Mammary epithelial cell (primary cell): ENCODE measurements around the gene JAG2.

Experiments used
- EZH2 ChIP-seq: IDR thresholded peaks from 2 replicates; pipeline ENCODE4 v1.6.1; 2012; ENCODE audit warnings: low read length, inconsistent platforms, borderline replicate concordance
- TF ChIP-seq, protein P1 (sequence below), 2 donors: IDR thresholded peaks in 1 of 2; conservative IDR thresholded peaks in 1 of 2; 2 replicates each; pipeline ENCODE4 v1.5.1; 2011 to 2012; ENCODE audit warnings: inconsistent platforms in 2 of 2, low read length in 2 of 2, mild to moderate bottlenecking in 2 of 2, control low read depth in 1 of 2, low read depth in 1 of 2; ENCODE audit not compliant: insufficient read depth in 1 of 2; ENCODE audit errors: extremely low read depth in 1 of 2

GRCh38 chr14:105168496-105168978, at the start of gene JAG2:
- TF ChIP-seq, protein P1, sequence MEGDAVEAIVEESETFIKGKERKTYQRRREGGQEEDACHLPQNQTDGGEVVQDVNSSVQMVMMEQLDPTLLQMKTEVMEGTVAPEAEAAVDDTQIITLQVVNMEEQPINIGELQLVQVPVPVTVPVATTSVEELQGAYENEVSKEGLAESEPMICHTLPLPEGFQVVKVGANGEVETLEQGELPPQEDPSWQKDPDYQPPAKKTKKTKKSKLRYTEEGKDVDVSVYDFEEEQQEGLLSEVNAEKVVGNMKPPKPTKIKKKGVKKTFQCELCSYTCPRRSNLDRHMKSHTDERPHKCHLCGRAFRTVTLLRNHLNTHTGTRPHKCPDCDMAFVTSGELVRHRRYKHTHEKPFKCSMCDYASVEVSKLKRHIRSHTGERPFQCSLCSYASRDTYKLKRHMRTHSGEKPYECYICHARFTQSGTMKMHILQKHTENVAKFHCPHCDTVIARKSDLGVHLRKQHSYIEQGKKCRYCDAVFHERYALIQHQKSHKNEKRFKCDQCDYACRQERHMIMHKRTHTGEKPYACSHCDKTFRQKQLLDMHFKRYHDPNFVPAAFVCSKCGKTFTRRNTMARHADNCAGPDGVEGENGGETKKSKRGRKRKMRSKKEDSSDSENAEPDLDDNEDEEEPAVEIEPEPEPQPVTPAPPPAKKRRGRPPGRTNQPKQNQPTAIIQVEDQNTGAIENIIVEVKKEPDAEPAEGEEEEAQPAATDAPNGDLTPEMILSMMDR (conservative IDR thresholded peaks at IDR 0.05 in 1 of 2, IDR thresholded peaks at IDR 0.05 in 1 of 2; ENCODE audit: extremely low read depth in 1 of 2, insufficient read depth in 1 of 2, low read depth in 1 of 2, low read length in 2 of 2), result no peak
- no peak for TF ChIP-seq EZH2
